SK-N-SH (cell line): Measurements from ENCODE around the gene UBE2I. TPM values are rescaled to one million over a fixed set of nuclear protein-coding genes. Genes with fewer than 3 reads are reported as not detected.
"Not testable (repeated sequence)": the region's sequence is repeated elsewhere in the genome, so short reads cannot be mapped to it uniquely, and the experiment has no call there.

Experiments
- CTCF ChIA-PET: fragments of 300-600, 350-600 bp; formaldehyde crosslinking; extraction: SDS; loops from one replicate; lab custom pipeline; 2021; lab: Yijun Ruan, JAX
- POLR2A ChIA-PET: fragments of 350-600 bp; sonication (Branson Sonifier 250); formaldehyde crosslinking; extraction: SDS; loops from one replicate; lab custom pipeline; 2020; ENCODE audit warnings: antibody characterized with exemption, inconsistent platforms; lab: Yijun Ruan, JAX
- DNase-seq: peaks from one replicate; pipeline ENCODE4 v3.0.0; 2012
- H2AFZ ChIP-seq: fragments of 200-600 bp; sonication (generic); 2 replicates; pipeline ENCODE4 v1.8.1; 2016; ENCODE audit warnings: antibody characterized with exemption, mild to moderate bottlenecking, low read depth
- H3F3A ChIP-seq: fragments of 200-600 bp; sonication (generic); replicated peaks from 2 replicates; pipeline ENCODE3; 2016; ENCODE audit warnings: antibody characterized with exemption, mild to moderate bottlenecking; ENCODE audit not compliant: insufficient read depth
- H3K27ac ChIP-seq, 2 experiments: fragments of 200-500 bp in 1 of 2; fragments of 200-600 bp in 1 of 2; sonication (Bioruptor generic) in 1 of 2; sonication (generic), shearing (Covaris generic) in 1 of 2; 2 replicates each; pipeline versions ENCODE4 v1.5.1 to v1.6.1; 2014 to 2016; ENCODE audit warnings: low read depth in 2 of 2, inconsistent platforms in 1 of 2, low read length in 1 of 2, mild to moderate bottlenecking in 1 of 2, mixed read lengths in 1 of 2
- H3K27me3 ChIP-seq: fragments of 200-600 bp; sonication (generic), shearing (Covaris generic); 2 replicates; pipeline ENCODE4 v1.6.1; 2016; ENCODE audit warnings: mixed run types; ENCODE audit not compliant: insufficient read depth
- H3K36me3 ChIP-seq, 2 experiments: fragments of 200-500 bp in 1 of 2; fragments of 200-600 bp in 1 of 2; sonication (Bioruptor generic) in 1 of 2; sonication (generic) in 1 of 2; replicated peaks in 1 of 2; 2 replicates each; pipeline versions ENCODE3 to v1.5.1; 2014 to 2016; ENCODE audit warnings: low read length in 1 of 2, mild to moderate bottlenecking in 1 of 2; ENCODE audit not compliant: insufficient read depth in 2 of 2, control insufficient read depth in 1 of 2
- H3K4me1 ChIP-seq, 2 experiments: fragments of 200-500 bp in 1 of 2; fragments of 200-600 bp in 1 of 2; sonication (Bioruptor generic) in 1 of 2; sonication (generic), shearing (Covaris generic) in 1 of 2; 2 replicates each; pipeline versions ENCODE4 v1.5.1 to v1.6.1; 2014 to 2016; ENCODE audit warnings: low read depth in 1 of 2, low read length in 1 of 2, mixed run types in 1 of 2; ENCODE audit not compliant: insufficient read depth in 2 of 2, control insufficient read depth in 1 of 2
- H3K4me2 ChIP-seq: fragments of 200-600 bp; sonication (generic), shearing (Covaris generic); 2 replicates; pipeline ENCODE4 v1.6.1; 2017; ENCODE audit warnings: mixed run types
- H3K4me3 ChIP-seq, 2 experiments: fragments of 200-500 bp in 1 of 2; fragments of 200-600 bp in 1 of 2; sonication (Bioruptor generic) in 1 of 2; sonication (generic), shearing (Covaris generic) in 1 of 2; 2 replicates each; pipeline versions ENCODE4 v1.5.1 to v1.8.1; 2014 to 2016; ENCODE audit warnings: low read depth in 2 of 2, inconsistent platforms in 1 of 2, low read length in 1 of 2, mild to moderate bottlenecking in 1 of 2, mixed read lengths in 1 of 2, moderate library complexity in 1 of 2
- H3K79me2 ChIP-seq: fragments of 200-600 bp; sonication (generic); 2 replicates; pipeline ENCODE4 v1.8.1; 2017; ENCODE audit warnings: mild to moderate bottlenecking; ENCODE audit not compliant: insufficient read depth
- H3K9ac ChIP-seq: fragments of 200-600 bp; sonication (generic); 2 replicates; pipeline ENCODE4 v1.6.1; 2017; ENCODE audit warnings: mixed run types
- H3K9me2 ChIP-seq: fragments of 200-600 bp; sonication (generic); 2 replicates; pipeline ENCODE4 v1.6.1; 2017; ENCODE audit warnings: mixed run types
- H3K9me3 ChIP-seq: fragments of 200-600 bp; sonication (generic); 2 replicates; pipeline ENCODE4 v1.6.1; 2017; ENCODE audit warnings: mixed run types, mild to moderate bottlenecking, moderate library complexity
- H4K20me1 ChIP-seq: fragments of 200-600 bp; sonication (generic); 2 replicates; pipeline ENCODE4 v1.6.1; 2017; ENCODE audit warnings: mild to moderate bottlenecking, mixed run types; ENCODE audit not compliant: insufficient read depth
- CTCF ChIP-seq: fragments of 200-600 bp; sonication (generic); IDR thresholded peaks from 2 replicates; pipeline ENCODE4 v1.6.1; 2017; ENCODE audit warnings: antibody characterized with exemption, mild to moderate bottlenecking, moderate library complexity
- FOSL2 ChIP-seq: IDR thresholded peaks from 2 replicates; pipeline ENCODE4 v1.4.0; 2012; ENCODE audit warnings: low read depth, mild to moderate bottlenecking, moderate library complexity, borderline replicate concordance
- PBX3 ChIP-seq: IDR thresholded peaks from 2 replicates; pipeline ENCODE4; 2012
- RFX5 ChIP-seq: IDR thresholded peaks from 2 replicates; pipeline ENCODE4 v1.6.1; 2012; ENCODE audit warnings: mild to moderate bottlenecking, improper control_type of control experiment, low read length
- SMC3 ChIP-seq: IDR thresholded peaks from 2 replicates; pipeline ENCODE4 v1.6.1; 2012; ENCODE audit warnings: low read depth, low read length, improper control_type of control experiment
- TEAD4 ChIP-seq: IDR thresholded peaks from 2 replicates; pipeline ENCODE4 v1.4.0; 2012; ENCODE audit warnings: mild to moderate bottlenecking, borderline replicate concordance; ENCODE audit not compliant: insufficient read depth
- YY1 ChIP-seq: IDR thresholded peaks from 2 replicates; pipeline ENCODE4 v1.4.0; 2012; ENCODE audit warnings: low read depth, mild to moderate bottlenecking
- WGBS: methylation state at CpG from one replicate; pipeline ENCODE4 v1.1.6; 2017; ENCODE audit warnings: low lambda C conversion rate; 5-methylcytosine and 5-hydroxymethylcytosine counted together
- polyA plus RNA-seq, 3 experiments: library from polyadenylated mRNA; depleted of rRNA; stranded (reverse); fragments of >200 nt; gene quantifications; 2 replicates each; pipeline ENCODE4 v1.2.3, GENCODE V29; 2012

The UBE2I gene
- polyA plus RNA-seq, 1 of the 3 experiments (the other 2 are of a cell fraction), result 107 TPM

GRCh38 chr16:1328136-1328535 lies 18.7 kb downstream of the UBE2I start:
- H3K9ac ChIP-seq, H2AFZ ChIP-seq: not testable (repeated sequence)

GRCh38 chr16:1328961-1329360 lies 19.5 kb downstream of the UBE2I start:
- Histone ChIP-seq H3K36me3 (peaks cover 0 to 16% of the 10 kb centered on the region in 2 experiments), H4K20me1 (peaks cover 17% of the 10 kb centered on the region; the same call in 1 of the 2 replicates), H3K4me1 (peaks cover 0 to 15% of the 10 kb centered on the region in 2 experiments; a peak in 1 of 4 replicates), H3K27me3 (peaks cover 26% of the 10 kb centered on the region)
- H3K9ac ChIP-seq, H3K79me2 ChIP-seq, H3K9me3 ChIP-seq, H3K27ac ChIP-seq, H3F3A ChIP-seq, H2AFZ ChIP-seq, H3K4me2 ChIP-seq, H3K9me2 ChIP-seq, POLR2A ChIA-PET, H3K4me3 ChIP-seq, DNase-seq: not testable (repeated sequence)
- CTCF ChIA-PET, result interaction anchor here (2.0 kb wide), 1 partner anchor 14 kb away, joined by 5 read pairs; no protein-coding TSS in a partner anchor
- WGBS, result 90% methylated on average over 10 of the region's 10 CpGs

More at GRCh38 chr16:1328136-1328535, 18.7 kb downstream of the UBE2I start:
- DNase-seq, H3K79me2 ChIP-seq, H3K27ac ChIP-seq, H3K9me3 ChIP-seq, H3F3A ChIP-seq, H3K4me3 ChIP-seq, POLR2A ChIA-PET, H3K4me2 ChIP-seq, H3K9me2 ChIP-seq: not testable (repeated sequence)
- peaks cover 0 to 14% of the 10 kb centered on the region in 2 experiments; a peak in 1 of 4 replicates for H3K4me1 ChIP-seq
- peaks cover 17% of the 10 kb centered on the region; the same call in 1 of the 2 replicates for H4K20me1 ChIP-seq
- CTCF ChIA-PET, result interaction anchor here (2.4 kb wide), 1 partner anchor 9 kb away, joined by 14 read pairs; no protein-coding TSS in a partner anchor
- H3K36me3 ChIP-seq, result peaks cover 0 to 21% of the 10 kb centered on the region in 2 experiments
- H3K27me3 ChIP-seq, result peaks cover 19% of the 10 kb centered on the region
- 94% methylated on average over 19 of the region's 20 CpGs for WGBS

GRCh38 chr16:1330260-1330914 lies 21.0 kb downstream of the UBE2I start:
- no peaks in the 10 kb centered on the region for H3K9me3 ChIP-seq
- no peak overlapping the region for H3K27ac ChIP-seq
- no peak overlapping the region for H3K4me3 ChIP-seq
- no peak for DNase-seq
- H3K36me3 ChIP-seq, result peaks cover 0 to 2% of the 10 kb centered on the region in 2 experiments
- H3F3A ChIP-seq, result no peaks in the 10 kb centered on the region
- H3K4me1 ChIP-seq, result peaks cover 0 to 18% of the 10 kb centered on the region in 2 experiments; a peak in 1 of 4 replicates
- POLR2A ChIA-PET, result no interaction called here
- TF ChIP-seq SMC3 (no peak), YY1 (no peak), PBX3 (no peak), RFX5 (no peak), CTCF (peak; percentile 45), FOSL2 (no peak), TEAD4 (no peak)
- peaks cover 40% of the 10 kb centered on the region for H3K27me3 ChIP-seq
- no peak overlapping the region for H2AFZ ChIP-seq
- H4K20me1 ChIP-seq, result peaks cover 12% of the 10 kb centered on the region; the same call in 1 of the 2 replicates
- H3K9me2 ChIP-seq, result no peaks in the 10 kb centered on the region
- H3K79me2 ChIP-seq, result no peaks in the 10 kb centered on the region
- CTCF ChIA-PET, result interaction anchor here (0.6 to 2.7 kb wide), 4 partner anchors 12 to 208 kb away, joined by 3 to 7 read pairs (median 4); no protein-coding TSS in a partner anchor
- H3K4me2 ChIP-seq, result no peak overlapping the region
- WGBS, result 78% methylated on average over 9 of the region's 17 CpGs
- H3K9ac ChIP-seq, result no peak overlapping the region
